Measurements from ENCODE around the gene HSPB2. TPM values are rescaled to one million over a fixed set of nuclear protein-coding genes. Genes with fewer than 3 reads are reported as not detected.

Gene HSPB2
- total and polyA plus RNA-seq, 10 of the 15 experiments (the other 5 are each of a cell fraction or from before 2014, with no cell fraction given): not detected

GRCh38 chr11:111935317-111936039 lies 22.9 kb downstream of the HSPB2 start:
- Histone ChIP-seq H4K20me1 (ENCODE audit: control insufficient read depth, insufficient read depth) (no peaks in the 10 kb centered on the region), H3K79me2 (ENCODE audit: control insufficient read depth, insufficient read depth, low read length) (no peaks in the 10 kb centered on the region), H2AFZ (ENCODE audit: control insufficient read depth, low read depth, low read length) (no peak overlapping the region), H3K4me1 (ENCODE audit: control insufficient read depth, insufficient read depth, low read length) (peaks cover 22% of the 10 kb centered on the region), H3K27ac (ENCODE audit: control insufficient read depth, insufficient read depth) (no peak overlapping the region), H3K36me3 (ENCODE audit: control insufficient read depth in 2 of 2, insufficient read depth in 2 of 2, low read length in 1 of 2) (no peaks in the 10 kb centered on the region), H3K9me3 (replicated peaks; ENCODE audit: control insufficient read depth, insufficient read depth, low read length) (no peaks in the 10 kb centered on the region), H3K9ac (ENCODE audit: control insufficient read depth, insufficient read depth, low read length) (no peak overlapping the region), H3K27me3 (replicated peaks in 1 of 2; ENCODE audit: control insufficient read depth in 2 of 2, insufficient read depth in 2 of 2, low read length in 1 of 2) (0 out of 4 replicates have a peak, but pooled peaks cover 0 to 1% of the 10 kb centered on the region in 2 experiments), H3K4me2 (ENCODE audit: control insufficient read depth, insufficient read depth) (no peak overlapping the region), H3K4me3 (no peak overlapping the region)
- in situ Hi-C loops (cut with MboI): loop anchor here (10.0 kb wide), 1 partner anchor 339 kb away; no protein-coding TSS in a partner anchor
- no peak for ATAC-seq
- no peak for DNase-seq (ENCODE audit: low read depth, low spot score)
- BruUV-seq (replicated peaks): no TSS peak
- SMC1A ChIA-PET (ENCODE audit: uncharacterized antibody, unreplicated experiment): interaction anchor here (0.5 to 4.5 kb wide), 10 partner anchors 9 to 263 kb away, joined by 3 to 30 read pairs (median 4); no protein-coding TSS in a partner anchor
- POLR2A ChIA-PET: interaction anchor here (1.6 kb wide), 1 partner anchor 9 kb away, joined by 6 read pairs; no protein-coding TSS in a partner anchor
- intact Hi-C loops (cut with micrococcal nuclease; ENCODE audit: unreplicated experiment): loop anchor here (2.0 to 10.0 kb wide), 3 partner anchors 47 to 345 kb away; partner anchors contain the start of gene BCO2
- RAD21 ChIA-PET (ENCODE audit: unreplicated experiment): interaction anchor here (1.2 to 10.8 kb wide), 3 partner anchors 9 to 129 kb away, joined by 3 to 109 read pairs (median 9); no protein-coding TSS in a partner anchor
- FAIRE-seq: no peak
- WGBS (ENCODE audit: insufficient coverage, insufficient replicate concordance, low lambda C conversion rate, missing lambda C conversion rate): 66% methylated on average over 4 of the region's 4 CpGs
- CTCF ChIA-PET: interaction anchor here (0.7 to 9.2 kb wide), 8 partner anchors 9 to 345 kb away, joined by 3 to 180 read pairs (median 4); no protein-coding TSS in a partner anchor
- TF ChIP-seq BHLHE40 (IDR thresholded peaks at IDR 0.05; ENCODE audit: borderline replicate concordance in 1 of 2, low read depth in 2 of 2, low read length in 1 of 2): no peak
- TF ChIP-seq ETV6 (conservative IDR thresholded peaks at IDR 0.05 in 1 of 2, IDR thresholded peaks at IDR 0.05 in 1 of 2; ENCODE audit: borderline replicate concordance in 1 of 2, low read depth in 1 of 2): no peak
- no peak for TF ChIP-seq E4F1 (IDR thresholded peaks at IDR 0.05; ENCODE audit: borderline replicate concordance, partially characterized antibody)
- TF ChIP-seq RAD21 (IDR thresholded peaks at IDR 0.05; ENCODE audit: insufficient read depth, low read depth, low read length): no peak
- no peak for TF ChIP-seq CTCF (IDR thresholded peaks at IDR 0.05 in 2 of 3, conservative IDR thresholded peaks at IDR 0.05 in 1 of 3; ENCODE audit: control insufficient read depth in 2 of 3, extremely low read depth in 1 of 3, insufficient read depth in 1 of 3, low read depth in 3 of 3, low read length in 3 of 3)
- TF ChIP-seq MTA2 (IDR thresholded peaks at IDR 0.05; ENCODE audit: low read depth): no peak
- TF ChIP-seq BCL3 (IDR thresholded peaks at IDR 0.05; ENCODE audit: borderline replicate concordance, insufficient read depth, low read depth, low read length, poor library complexity, severe bottlenecking): no peak
- no peak for TF ChIP-seq CBX3 (IDR thresholded peaks at IDR 0.05; ENCODE audit: borderline replicate concordance, low read depth)
- no peak for TF ChIP-seq POLR2A (IDR thresholded peaks at IDR 0.05; ENCODE audit: low read depth, low read length)
- TF ChIP-seq CHD1 (IDR thresholded peaks at IDR 0.05; ENCODE audit: low read depth, low read length): no peak
- TF ChIP-seq EZH2 (IDR thresholded peaks at IDR 0.05; ENCODE audit: borderline replicate concordance, control insufficient read depth, low read depth, low read length): no peak
- no peak for TF ChIP-seq MEF2A (IDR thresholded peaks at IDR 0.05; ENCODE audit: insufficient read depth, low read depth, low read length)
